ENCODE measurements around the gene CHST13. TPM values are rescaled to one million over a fixed set of nuclear protein-coding genes. Genes with fewer than 3 reads are reported as not detected.

CHST13 gene
- polyA plus RNA-seq, 1 experiment = not detected

DNA sequence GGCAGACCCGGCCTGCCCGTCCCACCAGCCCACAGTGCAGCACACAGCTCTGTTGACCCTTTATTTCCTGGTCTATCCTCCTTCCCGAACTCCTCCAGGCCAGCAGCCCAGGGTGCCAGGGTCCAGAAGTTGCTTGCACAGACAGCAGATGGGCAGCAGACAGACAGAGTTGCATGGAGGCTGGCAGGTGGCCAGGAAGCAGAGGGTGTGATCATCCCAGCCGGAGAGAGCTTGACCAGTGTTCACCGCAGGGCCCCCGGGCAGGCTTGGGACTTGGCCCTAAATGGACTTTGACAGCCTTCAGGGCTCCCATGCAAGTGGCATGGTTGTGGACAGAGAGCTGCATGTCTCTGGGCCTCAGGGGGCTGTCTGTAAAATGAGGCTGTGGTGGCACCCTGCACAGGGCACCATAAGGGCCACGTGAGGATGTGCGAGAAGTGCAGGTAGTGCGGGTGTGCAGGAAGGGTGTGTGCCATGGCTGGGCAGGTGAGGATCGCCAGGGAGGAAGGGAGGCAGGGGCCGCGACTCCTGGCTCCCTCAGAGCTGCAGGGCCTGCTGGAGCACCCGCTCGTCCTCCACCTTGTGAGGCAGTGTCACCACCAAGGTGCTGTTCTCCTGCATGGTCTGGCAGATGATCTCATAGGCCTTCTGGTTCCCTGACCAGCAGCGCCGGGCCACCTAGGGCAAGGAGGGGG lies 42.0 kb upstream of the CHST13 start:
- H3K36me3 ChIP-seq (ENCODE audit: control insufficient read depth, insufficient read depth, low read length) = no peaks in the 10 kb centered on the region
- peaks cover 2% of the 10 kb centered on the region; the same call in 1 of the 2 replicates for H3K27me3 ChIP-seq (ENCODE audit: control insufficient read depth, insufficient read depth, low read length)
- no peak overlapping the region for H3K4me3 ChIP-seq (ENCODE audit: low read depth, low read length)
- no peak for DNase-seq (ENCODE audit: low read depth)
- CTCF ChIA-PET = no interaction called here
- TF ChIP-seq, protein P1, sequence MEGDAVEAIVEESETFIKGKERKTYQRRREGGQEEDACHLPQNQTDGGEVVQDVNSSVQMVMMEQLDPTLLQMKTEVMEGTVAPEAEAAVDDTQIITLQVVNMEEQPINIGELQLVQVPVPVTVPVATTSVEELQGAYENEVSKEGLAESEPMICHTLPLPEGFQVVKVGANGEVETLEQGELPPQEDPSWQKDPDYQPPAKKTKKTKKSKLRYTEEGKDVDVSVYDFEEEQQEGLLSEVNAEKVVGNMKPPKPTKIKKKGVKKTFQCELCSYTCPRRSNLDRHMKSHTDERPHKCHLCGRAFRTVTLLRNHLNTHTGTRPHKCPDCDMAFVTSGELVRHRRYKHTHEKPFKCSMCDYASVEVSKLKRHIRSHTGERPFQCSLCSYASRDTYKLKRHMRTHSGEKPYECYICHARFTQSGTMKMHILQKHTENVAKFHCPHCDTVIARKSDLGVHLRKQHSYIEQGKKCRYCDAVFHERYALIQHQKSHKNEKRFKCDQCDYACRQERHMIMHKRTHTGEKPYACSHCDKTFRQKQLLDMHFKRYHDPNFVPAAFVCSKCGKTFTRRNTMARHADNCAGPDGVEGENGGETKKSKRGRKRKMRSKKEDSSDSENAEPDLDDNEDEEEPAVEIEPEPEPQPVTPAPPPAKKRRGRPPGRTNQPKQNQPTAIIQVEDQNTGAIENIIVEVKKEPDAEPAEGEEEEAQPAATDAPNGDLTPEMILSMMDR (IDR thresholded peaks at IDR 0.05; ENCODE audit: insufficient read depth, low read depth, low read length) = no peak
- POLR2A ChIA-PET = no interaction called here

DNA sequence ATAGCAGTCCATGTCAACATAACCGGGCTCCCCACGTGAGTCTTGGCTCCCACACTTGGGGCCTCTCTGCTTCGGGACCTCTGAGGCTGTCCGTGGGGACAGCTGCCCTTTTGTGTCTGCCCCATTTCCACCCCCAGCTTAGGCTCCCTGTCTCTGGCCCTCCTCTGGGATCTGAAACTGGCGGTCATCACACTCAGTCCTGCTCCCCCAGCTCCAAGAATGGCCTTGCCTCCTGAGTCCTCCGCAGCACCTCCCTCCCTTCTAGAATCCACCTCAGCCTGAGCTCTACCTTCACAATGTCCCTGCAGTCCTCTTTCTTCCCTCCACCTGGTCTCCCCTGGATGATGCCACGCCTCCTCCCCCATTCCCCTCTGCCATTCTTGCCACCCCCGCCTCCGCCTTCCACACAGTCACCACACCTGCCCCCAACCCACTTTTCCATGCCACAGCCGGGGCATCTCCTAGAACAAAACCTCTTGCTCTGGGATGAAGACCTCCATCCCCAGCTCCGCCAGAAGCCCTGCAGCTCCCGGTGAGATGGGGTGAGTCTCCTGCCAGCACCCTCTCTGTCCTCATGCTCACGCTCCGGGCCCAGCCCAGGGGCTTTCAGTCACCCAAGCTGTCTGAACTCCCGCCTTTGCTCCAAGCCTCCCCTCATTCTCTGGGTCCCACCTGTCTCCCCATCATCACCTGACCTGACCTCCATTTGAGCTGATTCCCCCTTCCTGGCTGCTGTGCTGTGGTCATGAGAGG lies 41.3 kb upstream of the CHST13 start:
- ChIA-PET POLR2A (no interaction called here), CTCF (no interaction called here)
- TF ChIP-seq, protein P1 (IDR thresholded peaks at IDR 0.05; ENCODE audit: insufficient read depth, low read depth, low read length) = no peak
- peaks cover 3% of the 10 kb centered on the region; the same call in 1 of the 2 replicates for H3K27me3 ChIP-seq (ENCODE audit: control insufficient read depth, insufficient read depth, low read length)
- no peak for DNase-seq (ENCODE audit: low read depth)
- H3K36me3 ChIP-seq (ENCODE audit: control insufficient read depth, insufficient read depth, low read length) = no peaks in the 10 kb centered on the region
- no peak overlapping the region for H3K4me3 ChIP-seq (ENCODE audit: low read depth, low read length)

DNA sequence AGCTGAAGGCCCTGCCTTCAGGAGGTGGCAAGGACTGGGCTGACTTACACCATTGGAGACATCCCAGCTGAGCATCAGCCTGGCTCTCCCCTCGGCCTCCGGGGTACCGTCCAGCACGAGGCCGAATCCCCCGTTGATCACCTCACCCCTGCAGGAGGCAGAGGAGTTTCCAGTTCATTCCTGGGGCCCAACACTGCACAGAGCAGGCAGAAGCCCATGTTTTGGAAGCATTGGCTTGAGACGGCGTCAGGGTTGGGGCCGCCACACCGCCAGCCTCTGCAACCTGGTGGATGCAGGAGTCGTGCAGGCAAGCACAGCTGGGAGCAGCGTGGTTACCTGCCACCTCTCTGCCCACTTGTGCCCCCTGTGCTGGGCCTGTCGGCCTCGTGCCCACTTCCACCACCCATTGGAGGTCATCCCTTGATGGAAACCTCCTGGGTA lies 40.6 kb upstream of the CHST13 start:
- H3K27me3 ChIP-seq (ENCODE audit: control insufficient read depth, insufficient read depth, low read length) = peaks cover 3% of the 10 kb centered on the region; the same call in 1 of the 2 replicates
- no peaks in the 10 kb centered on the region for H3K36me3 ChIP-seq (ENCODE audit: control insufficient read depth, insufficient read depth, low read length)
- no peak for DNase-seq (ENCODE audit: low read depth)
- no peak overlapping the region for H3K4me3 ChIP-seq (ENCODE audit: low read depth, low read length)
- TF ChIP-seq, protein P1 (IDR thresholded peaks at IDR 0.05; ENCODE audit: insufficient read depth, low read depth, low read length) = no peak
- ChIA-PET POLR2A (no interaction called here), CTCF (no interaction called here)

DNA sequence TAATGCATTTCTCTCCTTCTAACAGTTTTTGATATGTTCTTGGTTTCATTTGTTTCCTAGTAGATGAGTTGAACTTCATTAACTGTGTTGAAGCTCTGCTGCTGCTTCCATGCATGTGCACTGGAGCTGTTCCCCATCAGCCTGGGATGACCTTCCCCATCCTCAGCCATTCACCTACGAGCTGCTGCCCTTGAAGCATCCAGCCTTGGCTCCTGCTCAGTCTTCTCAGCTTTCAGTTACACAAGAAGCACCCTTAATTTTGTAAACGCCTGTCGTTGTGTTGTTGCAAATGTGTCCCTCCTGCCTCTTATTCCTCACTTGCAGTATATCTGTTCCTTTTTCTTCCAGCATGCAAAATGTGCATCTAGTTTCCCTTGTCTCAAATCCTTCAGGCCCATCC lies 39.8 kb upstream of the CHST13 start:
- TF ChIP-seq, protein P1 (IDR thresholded peaks at IDR 0.05; ENCODE audit: insufficient read depth, low read depth, low read length) = no peak
- peaks cover 3% of the 10 kb centered on the region; the same call in 1 of the 2 replicates for H3K27me3 ChIP-seq (ENCODE audit: control insufficient read depth, insufficient read depth, low read length)
- no peak overlapping the region for H3K4me3 ChIP-seq (ENCODE audit: low read depth, low read length)
- no peak for DNase-seq (ENCODE audit: low read depth)
- CTCF ChIA-PET = interaction anchor here (1.0 kb wide), 1 partner anchor 8 kb away, joined by 3 read pairs; the partner anchor contains the start of gene ZXDC
- H3K36me3 ChIP-seq (ENCODE audit: control insufficient read depth, insufficient read depth, low read length) = no peaks in the 10 kb centered on the region
- POLR2A ChIA-PET = no interaction called here

DNA sequence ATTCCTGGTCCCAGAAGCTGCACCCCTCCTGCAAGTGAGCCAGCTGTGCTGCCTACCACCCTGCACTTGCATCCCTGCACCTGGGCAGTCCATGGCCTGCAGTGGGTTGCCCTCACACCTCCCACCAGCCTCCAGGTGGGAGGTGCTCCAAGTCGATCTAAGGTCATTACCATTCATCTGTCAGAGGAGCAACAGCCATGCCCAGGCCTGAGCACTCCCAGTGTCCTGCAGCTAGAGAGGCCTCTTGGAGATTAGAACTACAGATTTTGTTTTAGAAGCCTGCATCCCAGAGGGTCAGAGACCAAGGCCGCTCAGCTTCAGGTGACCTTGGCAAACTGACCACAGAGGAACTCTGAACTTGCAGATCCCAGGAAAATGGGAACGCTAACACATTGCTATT lies 39.3 kb upstream of the CHST13 start:
- H3K4me3 ChIP-seq (ENCODE audit: low read depth, low read length) = no peak overlapping the region
- no peaks in the 10 kb centered on the region for H3K36me3 ChIP-seq (ENCODE audit: control insufficient read depth, insufficient read depth, low read length)
- ChIA-PET CTCF (interaction anchor here (1.0 kb wide), 1 partner anchor 9 kb away, joined by 3 read pairs; the partner anchor contains the start of gene ZXDC), POLR2A (no interaction called here)
- peaks cover 3% of the 10 kb centered on the region; the same call in 1 of the 2 replicates for H3K27me3 ChIP-seq (ENCODE audit: control insufficient read depth, insufficient read depth, low read length)
- no peak for DNase-seq (ENCODE audit: low read depth)
- TF ChIP-seq, protein P1 (IDR thresholded peaks at IDR 0.05; ENCODE audit: insufficient read depth, low read depth, low read length) = no peak
